ENCODE results near the gene SMG7. TPM values are rescaled to one million over a fixed set of nuclear protein-coding genes. Genes with fewer than 3 reads are reported as not detected.

The SMG7 gene
- total RNA-seq, 1 experiment from 2014 or later: 54.1 TPM

- no peak for TF ChIP-seq YY1 (IDR thresholded peaks at IDR 0.05; ENCODE audit: extremely low read depth, insufficient replicate concordance, low read depth, low read length)
Observed at GRCh38 chr1:183463566-183463965, 8.7 kb upstream of the SMG7 start (continued).

GRCh38 chr1:183466781-183467180, 5.5 kb upstream of the SMG7 start:
- Histone ChIP-seq H2AFZ (ENCODE audit: low read depth, low read length, poor library complexity, severe bottlenecking) (no peak overlapping the region), H3K9ac (ENCODE audit: low read length) (no peak overlapping the region), H3K36me3 (ENCODE audit: control insufficient read depth in 1 of 2, insufficient read depth in 2 of 2, low read length in 2 of 2) (no peaks in the 10 kb centered on the region), H3K4me1 (ENCODE audit: control insufficient read depth in 1 of 2, insufficient read depth in 2 of 2, low read length in 2 of 2) (peaks cover 1 to 38% of the 10 kb centered on the region in 2 experiments; a peak in 3 of 4 replicates), H3K4me3 (replicated peaks in 1 of 2; ENCODE audit: low read depth in 1 of 2, low read length in 2 of 2) (no peak overlapping the region), H3K79me2 (ENCODE audit: insufficient read depth, low read length) (no peaks in the 10 kb centered on the region), H3K9me2 (ENCODE audit: insufficient read depth) (no peaks in the 10 kb centered on the region), H3K27me3 (ENCODE audit: insufficient read depth, low read length) (no peaks in the 10 kb centered on the region), H3K27ac (ENCODE audit: low read depth, low read length) (no peak overlapping the region), H3K9me3 (ENCODE audit: control insufficient read depth in 1 of 2, insufficient read depth in 1 of 2, low read depth in 1 of 2, low read length in 2 of 2) (no peaks in the 10 kb centered on the region), H4K20me1 (ENCODE audit: insufficient read depth) (no peaks in the 10 kb centered on the region), H3K4me2 (ENCODE audit: low read length) (no peak overlapping the region)
- DNase-seq (ENCODE audit: low read depth, low spot score) (no peak), ATAC-seq (no peak)
- TF ChIP-seq ATF3 (IDR thresholded peaks at IDR 0.05): no peak
- no peak for TF ChIP-seq EGR1 (IDR thresholded peaks at IDR 0.05; ENCODE audit: low read depth)
- TF ChIP-seq ZFX (IDR thresholded peaks at IDR 0.05): no peak
- no peak for TF ChIP-seq ELF1 (IDR thresholded peaks at IDR 0.05; ENCODE audit: borderline replicate concordance, low read depth)
- no peak for TF ChIP-seq ZNF274 (IDR thresholded peaks at IDR 0.05; ENCODE audit: low read depth, low read length)
- no peak for TF ChIP-seq CTCF (IDR thresholded peaks at IDR 0.05 in 2 of 3, conservative IDR thresholded peaks at IDR 0.05 in 1 of 3; ENCODE audit: borderline replicate concordance in 1 of 3, insufficient read depth in 1 of 3, low read depth in 2 of 3, low read length in 2 of 3)
- TF ChIP-seq EZH2 (IDR thresholded peaks at IDR 0.05): no peak
- TF ChIP-seq JUND (IDR thresholded peaks at IDR 0.05): no peak
- no peak for TF ChIP-seq YY1 (IDR thresholded peaks at IDR 0.05; ENCODE audit: extremely low read depth, insufficient replicate concordance, low read depth, low read length)
- TF ChIP-seq CEBPB (IDR thresholded peaks at IDR 0.05; ENCODE audit: low read depth): no peak
- no peak for TF ChIP-seq EZH2phosphoT487 (IDR thresholded peaks at IDR 0.05; ENCODE audit: borderline replicate concordance)
- no peak for TF ChIP-seq CBX3 (IDR thresholded peaks at IDR 0.05; ENCODE audit: low read depth)
- TF ChIP-seq SP1 (IDR thresholded peaks at IDR 0.05; ENCODE audit: low read depth): no peak
- intact Hi-C loops (cut with micrococcal nuclease): no loop called here
- RAD21 ChIA-PET (ENCODE audit: low non-redundant PET in 1 of 2, low total read pairs in 2 of 2, uncharacterized antibody in 2 of 2, unreplicated experiment in 2 of 2): no interaction called here
- CTCF ChIA-PET: no interaction called here
- POLR2A ChIA-PET: no interaction called here
- BruUV-seq (replicated peaks): no TSS peak
